ENCODE measurements around the gene WWP2. TPM values are rescaled to one million over a fixed set of nuclear protein-coding genes. Genes with fewer than 3 reads are reported as not detected.

Gene WWP2
- total and polyA plus RNA-seq, 11 donors: 8.4 to 33.2 (median 23.5) TPM

GRCh38 chr16:69833357-69834282 is 71.5 kb downstream of the WWP2 start:
- intact Hi-C loops (cut with DNase I): no loop called here
- H3K9me3 ChIP-seq: no peaks in the 10 kb centered on the region
- DNase-seq (no peak), ATAC-seq (peak; percentile 48 to 70 (median 58))
- H3K4me1 ChIP-seq: peaks cover 6 to 55% (median 36%) of the 10 kb centered on the region in 12 donors
- H3K4me3 ChIP-seq: no peak overlapping the region
- 42 to 64% (median 56%) methylated on average over 7 of the region's 7 CpGs for WGBS, 4 donors
- peaks cover 0 to 16% (median 0%) of the 10 kb centered on the region in 9 donors for H3K36me3 ChIP-seq
- H3K27me3 ChIP-seq: no peaks in the 10 kb centered on the region
- TF ChIP-seq CTCF (IDR thresholded peaks at IDR 0.05) (no peak), POLR2A (IDR thresholded peaks at IDR 0.05) (no peak)
- H3K27ac ChIP-seq: peak overlapping the region in 10 of 12 donors; percentile 12 to 72 (median 42)

- DNase-seq (peak in 1 of 5 donors; percentile 41), ATAC-seq (peak in 3 of 4 donors; percentile 60 to 78 (median 74))
- no peak overlapping the region for H3K4me3 ChIP-seq
- no peak for TF ChIP-seq CTCF (IDR thresholded peaks at IDR 0.05)
- no peak for TF ChIP-seq POLR2A (IDR thresholded peaks at IDR 0.05)
- H3K36me3 ChIP-seq: peaks cover 0 to 10% (median 0%) of the 10 kb centered on the region in 9 donors
- no peaks in the 10 kb centered on the region for H3K27me3 ChIP-seq
- 63 to 75% (median 65%) methylated on average over 7 of the region's 7 CpGs for WGBS, 4 donors
- no peaks in the 10 kb centered on the region for H3K9me3 ChIP-seq
- peaks cover 6 to 68% (median 49%) of the 10 kb centered on the region in 12 donors for H3K4me1 ChIP-seq
- intact Hi-C loops (cut with DNase I): no loop called here
- peak overlapping the region in 10 of 12 donors; percentile 2 to 72 (median 47) for H3K27ac ChIP-seq
Measured at GRCh38 chr16:69834807-69835466, 72.8 kb downstream of the WWP2 start.

GRCh38 chr16:69836257-69836656 is 74.1 kb downstream of the WWP2 start:
- TF ChIP-seq CTCF (IDR thresholded peaks at IDR 0.05): no peak
- TF ChIP-seq POLR2A (IDR thresholded peaks at IDR 0.05): no peak
- H3K4me3 ChIP-seq: no peak overlapping the region
- peaks cover 0 to 18% (median 0%) of the 10 kb centered on the region in 9 donors for H3K36me3 ChIP-seq
- intact Hi-C loops (cut with DNase I): no loop called here
- 96 to 100% (median 98%) methylated on average over 1 of the region's 1 CpG for WGBS, 4 donors
- H3K27ac ChIP-seq: peak overlapping the region in 5 of 12 donors; percentile 27 to 84 (median 35)
- DNase-seq: no peak
- no peaks in the 10 kb centered on the region for H3K27me3 ChIP-seq
- H3K9me3 ChIP-seq: no peaks in the 10 kb centered on the region
- H3K4me1 ChIP-seq: peaks cover 6 to 72% (median 52%) of the 10 kb centered on the region in 12 donors
- no peak for ATAC-seq

GRCh38 chr16:69837380-69837779 is 75.2 kb downstream of the WWP2 start:
- no peak for DNase-seq

More at GRCh38 chr16:69837380-69837779, 75.2 kb downstream of the WWP2 start:
- TF ChIP-seq POLR2A (IDR thresholded peaks at IDR 0.05) (no peak), CTCF (IDR thresholded peaks at IDR 0.05) (no peak)
- Histone ChIP-seq H3K9me3 (no peaks in the 10 kb centered on the region), H3K4me1 (peaks cover 6 to 68% (median 49%) of the 10 kb centered on the region in 12 donors), H3K4me3 (no peak overlapping the region), H3K27me3 (no peaks in the 10 kb centered on the region), H3K27ac (peak overlapping the region in 9 of 12 donors; percentile 33 to 90 (median 81)), H3K36me3 (peaks cover 0 to 29% (median under 1%) of the 10 kb centered on the region in 9 donors)
- ATAC-seq: no peak
- 90 to 96% (median 91%) methylated on average over 5 of the region's 5 CpGs for WGBS, 4 donors
- intact Hi-C loops (cut with DNase I): no loop called here
